Activated B cell treated with CpG ODN at 0.5 μM for 24 hours (primary cell): ENCODE measurements around the gene SMIM33. TPM values are rescaled to one million over a fixed set of nuclear protein-coding genes. Genes with fewer than 3 reads are reported as not detected.

ENCODE experiments used
- ATAC-seq: fragments of 200-7000 bp; cut with Tn5 transposase; one replicate; pipeline ENCODE4 v1.10.0; 2021; ENCODE audit warnings: low read depth, mild to moderate bottlenecking, moderate library complexity
- CTCF ChIA-PET: fragments of 350-600 bp; sonication (Branson Sonifier 250); formaldehyde crosslinking; loops from one replicate; lab custom pipeline; 2021; ENCODE audit warnings: antibody characterized with exemption; lab: Charles Lee
- POLR2A ChIA-PET: fragments of 350-600 bp; sonication (Branson Sonifier 250); formaldehyde crosslinking; loops from one replicate; lab custom pipeline; 2021; ENCODE audit warnings: antibody characterized with exemption; lab: Charles Lee
- DNase-seq: peaks from one replicate; pipeline ENCODE4 v3.0.0; 2022
- H3K27ac Mint-ChIP-seq: one replicate; pipeline ENCODE4 v1.8.0; 2020; ENCODE audit warnings: mixed read lengths
- H3K27me3 Mint-ChIP-seq: one replicate; pipeline ENCODE4 v1.8.0; 2021; ENCODE audit warnings: mixed read lengths
- H3K36me3 Mint-ChIP-seq: one replicate; pipeline ENCODE4 v1.8.0; 2021; ENCODE audit warnings: low read depth, mixed read lengths
- H3K4me1 Mint-ChIP-seq: one replicate; pipeline ENCODE4 v1.8.0; 2021; ENCODE audit warnings: mixed read lengths
- H3K4me3 Mint-ChIP-seq: one replicate; pipeline ENCODE4 v1.8.0; 2020; ENCODE audit warnings: mild to moderate bottlenecking, mixed read lengths
- H3K9me3 Mint-ChIP-seq: one replicate; pipeline ENCODE4 v1.8.0; 2020; ENCODE audit warnings: mixed read lengths
- CTCF ChIP-seq: fragments of 200-600 bp; IDR thresholded peaks from one replicate; pipeline ENCODE4 v1.8.0; 2022; ENCODE audit warnings: antibody characterized with exemption, mild to moderate bottlenecking
- intact Hi-C: fragments of 100-400 bp; cut with micrococcal nuclease; formaldehyde crosslinking; loops from one replicate; pipeline ENCODE4 v1.15.1; 2024
- total RNA-seq: library from RNA; stranded (reverse); gene quantifications from 2 replicates; pipeline ENCODE4 v1.2.3, GENCODE V29; 2022

The SMIM33 gene
- total RNA-seq, 1 donor from 2014 or later, result not detected

GRCh38 chr5:139517683-139518564 lies 47.1 kb downstream of the SMIM33 start:
- no peaks in the 10 kb centered on the region for H3K36me3 Mint-ChIP-seq

More at GRCh38 chr5:139517683-139518564, 47.1 kb downstream of the SMIM33 start:
- Mint-ChIP-seq H3K4me3 (peak overlapping the region; percentile 84), H3K27me3 (no peaks in the 10 kb centered on the region), H3K4me1 (peaks cover 19% of the 10 kb centered on the region), H3K27ac (peak overlapping the region; percentile 89), H3K9me3 (no peaks in the 10 kb centered on the region)
- intact Hi-C loops, result loop anchor here (1.0 to 10.0 kb wide), 10 partner anchors 25 to 327 kb away; partner anchors contain the start of genes DNAJC18 and UBE2D2
- peak; percentile 57 for TF ChIP-seq CTCF
- peak; percentile 93 for DNase-seq
- ChIA-PET CTCF (interaction anchor here (0.8 to 10.6 kb wide), 10 partner anchors 11 to 247 kb away, joined by 3 to 131 read pairs (median 4); no protein-coding TSS in a partner anchor), POLR2A (interaction anchor here (0.6 to 1.4 kb wide), 10 partner anchors 12 to 193 kb away, joined by 3 to 7 read pairs (median 3); partner anchors contain the start of gene UBE2D2)
- peak; percentile 93 for ATAC-seq

Other genes starting within 250 kb of the SMIM33 start
- 242 and 294 TPM in 2 replicates for gene MATR3, start 177.3 kb upstream of the SMIM33 start, total RNA-seq
- 79.7 and 80.8 TPM in 2 replicates for gene PAIP2, start 129.2 kb upstream of the SMIM33 start, total RNA-seq
- gene SLC23A1, start 87.7 kb upstream of the SMIM33 start, total RNA-seq, result 1.4 and 1.8 TPM in 2 replicates
- 47.1 and 50.5 TPM in 2 replicates for gene MZB1, start 81.1 kb upstream of the SMIM33 start, total RNA-seq
- gene PROB1, start 75.9 kb upstream of the SMIM33 start, total RNA-seq, result 3.5 and 3.6 TPM in 2 replicates
- 6.4 and 9.3 TPM in 2 replicates for gene SPATA24, start 66.9 kb upstream of the SMIM33 start, total RNA-seq
- 9.1 and 9.6 TPM in 2 replicates for gene DNAJC18, start 31.5 kb upstream of the SMIM33 start, total RNA-seq
- gene ECSCR, start 8.3 kb upstream of the SMIM33 start, total RNA-seq, result not detected in 2 replicates
- 0.91 and 1.1 TPM in 2 replicates for gene STING1, start 11.8 kb downstream of the SMIM33 start, total RNA-seq
- gene UBE2D2, start 90.3 kb downstream of the SMIM33 start, total RNA-seq, result 152 and 172 TPM in 2 replicates
- 94.9 and 115 TPM in 2 replicates for gene CXXC5, start 177.3 kb downstream of the SMIM33 start, total RNA-seq